Left lung (tissue), 10 donors: ENCODE measurements around the gene C11orf98. TPM values are rescaled to one million over a fixed set of nuclear protein-coding genes. Genes with fewer than 3 reads are reported as not detected.

Experiments used
- ATAC-seq: fragments of 200-7000 bp; cut with Tn5 transposase; one replicate; pipeline ENCODE4 v1.9.1; 2020; ENCODE audit warnings: moderate library complexity
- DNase-seq, 4 donors: peaks; one replicate each; pipeline ENCODE4 v3.0.0-alpha.2; 2013 to 2020
- H3K27ac ChIP-seq, 2 donors: fragments of 200-600 bp; sonication (generic) in 1 of 2; one replicate each; pipeline versions ENCODE4 v1.5.0 to v1.8.0; 2020 to 2021
- H3K27me3 ChIP-seq, 2 donors: fragments of 200-600 bp; sonication (generic) in 1 of 2; one replicate each; pipeline versions ENCODE4 v1.5.0 to v1.8.0; 2020 to 2021
- H3K36me3 ChIP-seq, 2 donors: fragments of 200-600 bp; sonication (generic) in 1 of 2; one replicate each; pipeline versions ENCODE4 v1.5.0 to v1.8.0; 2020 to 2021
- H3K4me1 ChIP-seq, 2 donors: fragments of 200-600 bp; one replicate each; pipeline ENCODE4 v1.8.0; 2021
- H3K4me3 ChIP-seq, 2 donors: fragments of 200-600 bp; sonication (generic) in 1 of 2; one replicate each; pipeline versions ENCODE4 v1.5.0 to v1.8.0; 2020 to 2021; ENCODE audit warnings: mild to moderate bottlenecking in 1 of 2
- H3K9me3 ChIP-seq, 2 donors: fragments of 200-600 bp; sonication (generic) in 1 of 2; one replicate each; pipeline versions ENCODE4 v1.5.0 to v1.8.0; 2020 to 2021
- CTCF ChIP-seq, 2 donors: fragments of 200-600 bp; sonication (generic) in 1 of 2; IDR thresholded peaks; one replicate each; pipeline versions ENCODE4 v1.5.0 to v1.8.0; 2021; ENCODE audit warnings: antibody characterized with exemption in 2 of 2
- intact Hi-C, 2 donors: fragments of 100-400 bp; cut with DNase I; formaldehyde crosslinking; loops; one replicate each; pipeline versions ENCODE4 v1.11.2 to v1.14.2; 2022
- polyA plus RNA-seq, 6 donors: library from polyadenylated mRNA; unstranded; fragments of 120-200 nt; gene quantifications; one replicate each; pipeline ENCODE4 v1.2.1, GENCODE V29; 2013; ENCODE audit not compliant: insufficient read length in 6 of 6
- total RNA-seq, 2 donors: library from RNA; stranded (reverse); fragmentation: NEBNext Ultra II Directional; extraction: Animal tissue kit (Norgen Biotek cat#: 25700); gene quantifications; one replicate each; pipeline ENCODE4 v1.2.1, GENCODE V29; 2021
- donor health status: DM: no; HTN: yes; CAD: no.
- donor health status: DM: no; HTN: no; CAD: no.

C11orf98 gene
- total and polyA plus RNA-seq, 8 donors, result 42.6 to 65.5 (median 51.1) TPM

- intact Hi-C loops, result no loop called here
- no peak for DNase-seq
- Histone ChIP-seq H3K27me3 (no peaks in the 10 kb centered on the region), H3K27ac (peak overlapping the region; percentile 95 to 96), H3K4me1 (peaks cover 11 to 48% of the 10 kb centered on the region in 2 donors), H3K4me3 (peak overlapping the region in 1 of 2 donors; percentile 88), H3K9me3 (no peaks in the 10 kb centered on the region), H3K36me3 (peaks cover 0 to 56% of the 10 kb centered on the region in 2 donors)
- no peak for TF ChIP-seq CTCF (IDR thresholded peaks at IDR 0.05)
- ATAC-seq, result no peak
Observed at GRCh38 chr11:62613291-62613778, 51.7 kb downstream of the C11orf98 start.

Other genes starting within 250 kb of the C11orf98 start
- 100 to 1,000 TPM in 1 of 2 donors, 1 to 10 TPM in 1; 3.5 to 397 TPM for gene SCGB1A1, start 246.2 kb downstream of the C11orf98 start, total RNA-seq
- 10 to 100 TPM in 5 of 6 donors, 1 to 10 TPM in 1; 5.9 to 49.7 (median 19.0) TPM for gene SCGB1A1, start 246.2 kb downstream of the C11orf98 start, polyA plus RNA-seq
- gene AHNAK, start 118.4 kb downstream of the C11orf98 start, total RNA-seq, result 100 to 1,000 TPM; 437 to 636 TPM
- gene AHNAK, start 118.4 kb downstream of the C11orf98 start, polyA plus RNA-seq, result 100 to 1,000 TPM; 176 to 256 (median 209) TPM
- 1,000 to 10,000 TPM in 1 of 2 donors, 100 to 1,000 TPM in 1; 973 to 1,076 TPM for gene EEF1G, start 91.3 kb downstream of the C11orf98 start, total RNA-seq
- 1,000 to 10,000 TPM; 2,175 to 2,492 (median 2,304) TPM for gene EEF1G, start 91.3 kb downstream of the C11orf98 start, polyA plus RNA-seq
- 10 to 100 TPM; 12.6 to 19.8 TPM for gene TUT1, start 73.7 kb downstream of the C11orf98 start, total RNA-seq
- gene TUT1, start 73.7 kb downstream of the C11orf98 start, polyA plus RNA-seq, result 10 to 100 TPM; 21.9 to 27.8 (median 23.4) TPM
- 10 to 100 TPM; 67.1 to 86.0 TPM for gene MTA2, start 63.3 kb downstream of the C11orf98 start, total RNA-seq
- 100 to 1,000 TPM in 2 of 6 donors, 10 to 100 TPM in 4; 90.1 to 110 (median 97.4) TPM for gene MTA2, start 63.3 kb downstream of the C11orf98 start, polyA plus RNA-seq
- 10 to 100 TPM; 61.5 to 82.5 TPM for gene EML3, start 52.4 kb downstream of the C11orf98 start, total RNA-seq
- 10 to 100 TPM; 39.3 to 58.5 (median 53.5) TPM for gene EML3, start 52.4 kb downstream of the C11orf98 start, polyA plus RNA-seq
- gene ROM1, start 52.0 kb downstream of the C11orf98 start, total RNA-seq, result 1 to 10 TPM; 4.3 to 5.2 TPM
- 1 to 10 TPM; 3.4 to 6.5 (median 5.9) TPM for gene ROM1, start 52.0 kb downstream of the C11orf98 start, polyA plus RNA-seq
- gene B3GAT3, start 43.2 kb downstream of the C11orf98 start, total RNA-seq, result 10 to 100 TPM; 44.1 to 46.2 TPM
- gene B3GAT3, start 43.2 kb downstream of the C11orf98 start, polyA plus RNA-seq, result 10 to 100 TPM; 19.0 to 35.6 (median 25.0) TPM
- 100 to 1,000 TPM; 270 to 325 TPM for gene GANAB, start 18.6 kb downstream of the C11orf98 start, total RNA-seq
- 100 to 1,000 TPM; 287 to 341 (median 312) TPM for gene GANAB, start 18.6 kb downstream of the C11orf98 start, polyA plus RNA-seq
- gene INTS5, start 11.9 kb downstream of the C11orf98 start, total RNA-seq, result 10 to 100 TPM; 24.2 to 27.1 TPM
- gene INTS5, start 11.9 kb downstream of the C11orf98 start, polyA plus RNA-seq, result 10 to 100 TPM; 12.7 to 18.4 (median 17.5) TPM
- 10 to 100 TPM; 12.8 to 21.8 TPM for gene CSKMT, start 102 bp upstream of the C11orf98 start, total RNA-seq
- gene CSKMT, start 102 bp upstream of the C11orf98 start, polyA plus RNA-seq, result 1 to 10 TPM; 5.1 to 7.4 (median 6.0) TPM
- 1 to 10 TPM; 6.6 to 6.7 TPM for gene UQCC3, start 6.5 kb upstream of the C11orf98 start, total RNA-seq
- gene UQCC3, start 6.5 kb upstream of the C11orf98 start, polyA plus RNA-seq, result 1 to 10 TPM; 6.2 to 9.0 (median 6.8) TPM
- 1 to 10 TPM; 6.0 to 8.2 TPM for gene LBHD1, start 7.1 kb upstream of the C11orf98 start, total RNA-seq
- 1 to 10 TPM; 4.4 to 9.9 (median 8.2) TPM for gene LBHD1, start 7.1 kb upstream of the C11orf98 start, polyA plus RNA-seq
- 10 to 100 TPM; 67.5 to 74.4 TPM for gene UBXN1, start 13.9 kb upstream of the C11orf98 start, total RNA-seq
- 100 to 1,000 TPM; 140 to 169 (median 157) TPM for gene UBXN1, start 13.9 kb upstream of the C11orf98 start, polyA plus RNA-seq
- 1 to 10 TPM in 1 of 2 donors, under 1 TPM in 1; 0.32 to 2.0 TPM for gene LRRN4CL, start 24.3 kb upstream of the C11orf98 start, total RNA-seq
- 1 to 10 TPM in 1 of 6 donors, under 1 TPM in 5; 0.32 to 1.2 (median 0.69) TPM for gene LRRN4CL, start 24.3 kb upstream of the C11orf98 start, polyA plus RNA-seq
- gene BSCL2, start 42.2 kb upstream of the C11orf98 start, total RNA-seq, result 100 to 1,000 TPM in 1 of 2 donors, 10 to 100 TPM in 1; 77.8 to 109 TPM
- gene BSCL2, start 42.2 kb upstream of the C11orf98 start, polyA plus RNA-seq, result 10 to 100 TPM; 39.9 to 51.9 (median 46.3) TPM
- gene GNG3, start 42.5 kb upstream of the C11orf98 start, total RNA-seq, result under 1 TPM in 1 of 2 donors, not detected in 1; 0.42 TPM
- 1 to 10 TPM; 1.5 to 1.9 (median 1.6) TPM for gene GNG3, start 42.5 kb upstream of the C11orf98 start, polyA plus RNA-seq
- gene HNRNPUL2, start 62.2 kb upstream of the C11orf98 start, total RNA-seq, result 10 to 100 TPM; 31.8 to 43.2 TPM
- gene HNRNPUL2, start 62.2 kb upstream of the C11orf98 start, polyA plus RNA-seq, result 10 to 100 TPM; 79.9 to 95.4 (median 91.2) TPM
- gene TTC9C, start 63.3 kb upstream of the C11orf98 start, total RNA-seq, result 10 to 100 TPM; 32.2 to 33.0 TPM
- 10 to 100 TPM; 36.9 to 43.4 (median 39.8) TPM for gene TTC9C, start 63.3 kb upstream of the C11orf98 start, polyA plus RNA-seq
- gene ZBTB3, start 89.0 kb upstream of the C11orf98 start, total RNA-seq, result 10 to 100 TPM; 11.2 TPM
- gene ZBTB3, start 89.0 kb upstream of the C11orf98 start, polyA plus RNA-seq, result 1 to 10 TPM; 7.3 to 9.6 (median 8.3) TPM
- 10 to 100 TPM; 64.9 to 70.3 TPM for gene POLR2G, start 96.4 kb upstream of the C11orf98 start, total RNA-seq
- 100 to 1,000 TPM; 135 to 159 (median 148) TPM for gene POLR2G, start 96.4 kb upstream of the C11orf98 start, polyA plus RNA-seq
- gene TAF6L, start 106.2 kb upstream of the C11orf98 start, total RNA-seq, result 10 to 100 TPM; 14.5 to 24.9 TPM
- 10 to 100 TPM; 26.6 to 35.2 (median 30.3) TPM for gene TAF6L, start 106.2 kb upstream of the C11orf98 start, polyA plus RNA-seq
- gene TMEM179B, start 122.2 kb upstream of the C11orf98 start, total RNA-seq, result 10 to 100 TPM; 52.7 to 58.7 TPM
- gene TMEM179B, start 122.2 kb upstream of the C11orf98 start, polyA plus RNA-seq, result 10 to 100 TPM; 43.9 to 56.7 (median 49.8) TPM
- 10 to 100 TPM; 15.7 to 16.2 TPM for gene TMEM223, start 126.8 kb upstream of the C11orf98 start, total RNA-seq
- 10 to 100 TPM; 19.6 to 26.4 (median 20.7) TPM for gene TMEM223, start 126.8 kb upstream of the C11orf98 start, polyA plus RNA-seq
- 10 to 100 TPM; 67.8 to 73.0 TPM for gene NXF1, start 140.2 kb upstream of the C11orf98 start, total RNA-seq
- 100 to 1,000 TPM; 118 to 157 (median 134) TPM for gene NXF1, start 140.2 kb upstream of the C11orf98 start, polyA plus RNA-seq
- gene STX5, start 166.8 kb upstream of the C11orf98 start, total RNA-seq, result 10 to 100 TPM; 38.9 to 40.5 TPM
- 10 to 100 TPM; 49.5 to 55.7 (median 51.2) TPM for gene STX5, start 166.8 kb upstream of the C11orf98 start, polyA plus RNA-seq
- not detected for gene TEX54, start 167.6 kb upstream of the C11orf98 start, total RNA-seq
- gene TEX54, start 167.6 kb upstream of the C11orf98 start, polyA plus RNA-seq, result under 1 TPM in 2 of 6 donors, not detected in 4; 0.36 to 0.69 TPM
- 10 to 100 TPM; 24.6 to 45.4 TPM for gene WDR74, start 174.4 kb upstream of the C11orf98 start, total RNA-seq
- 10 to 100 TPM; 36.1 to 54.0 (median 43.3) TPM for gene WDR74, start 174.4 kb upstream of the C11orf98 start, polyA plus RNA-seq
- gene SLC3A2, start 215.7 kb upstream of the C11orf98 start, total RNA-seq, result 100 to 1,000 TPM; 131 to 228 TPM
- gene SLC3A2, start 215.7 kb upstream of the C11orf98 start, polyA plus RNA-seq, result 100 to 1,000 TPM; 161 to 223 (median 180) TPM